GM21423 (cell line): ENCODE data around the gene TCF15.
"Not testable (repeated sequence)": the region's sequence is repeated elsewhere in the genome, so short reads cannot be mapped to it uniquely, and the experiment has no call there.

Experiments
- ATAC-seq: cut with Tn5 transposase; IDR thresholded peaks from one replicate; pipeline ENCODE4 v1.9.1; 2021; ENCODE audit warnings: mild to moderate bottlenecking, moderate library complexity; ENCODE audit not compliant: unreplicated experiment

Gene TCF15

DNA sequence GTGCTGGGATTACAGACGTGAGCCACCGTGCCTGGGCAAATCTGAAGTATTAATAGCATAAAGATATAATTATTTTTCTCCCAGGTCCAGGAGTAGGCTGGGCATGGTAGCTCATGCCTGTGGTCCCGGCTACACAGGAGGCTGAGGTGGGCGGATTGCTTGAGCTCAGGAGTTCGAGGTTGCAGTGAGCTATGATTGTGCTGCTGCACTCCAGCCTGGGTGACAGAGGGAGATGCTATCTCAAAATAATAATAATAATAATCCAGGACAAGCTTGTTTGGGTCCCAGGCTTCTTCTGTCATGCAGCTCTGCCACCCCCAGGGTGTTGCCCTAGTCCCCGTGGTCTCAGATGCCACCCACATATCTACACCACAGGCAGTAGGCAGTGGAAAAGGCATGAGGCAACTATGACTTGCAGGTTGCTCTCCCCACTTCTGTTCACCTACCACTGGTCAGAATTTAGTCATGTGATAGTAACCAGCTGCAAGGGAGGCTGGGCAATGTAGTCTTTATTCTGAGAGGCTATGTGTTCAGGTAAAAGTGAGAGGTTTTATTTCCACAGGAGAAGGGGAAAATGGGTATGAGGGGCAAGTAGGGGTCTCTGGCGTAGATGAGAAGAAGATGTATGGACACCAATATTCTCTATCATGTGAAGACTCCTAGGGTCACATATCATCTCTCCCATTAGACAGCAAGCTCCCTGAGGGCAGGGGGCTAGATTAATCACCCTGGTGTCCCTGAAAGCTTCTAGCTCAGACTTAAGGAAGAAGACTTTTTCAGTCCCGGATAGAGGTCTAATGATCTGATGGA, 25.7 kb downstream of the TCF15 start:
- no peak for ATAC-seq

DNA sequence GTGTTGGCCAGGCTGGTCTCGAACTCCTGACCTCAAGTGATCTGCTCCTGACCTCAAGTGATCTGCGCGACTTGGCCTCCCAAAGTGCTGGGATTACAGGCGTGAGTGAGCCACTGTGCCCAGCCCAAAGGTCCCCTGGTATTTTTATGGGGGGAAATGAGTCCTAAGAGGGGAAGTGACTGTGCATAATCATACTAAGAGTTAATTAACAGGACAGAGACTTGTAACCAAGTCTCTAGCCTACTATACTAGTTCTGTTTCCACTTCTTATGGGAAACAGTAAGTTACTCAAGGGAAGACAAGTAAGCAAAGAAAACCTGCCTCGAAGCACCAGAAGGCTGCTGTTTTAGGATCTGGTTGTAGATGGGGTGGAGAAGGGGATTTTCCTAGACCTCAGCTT, 27.9 kb downstream of the TCF15 start:
- ATAC-seq = no peak

DNA sequence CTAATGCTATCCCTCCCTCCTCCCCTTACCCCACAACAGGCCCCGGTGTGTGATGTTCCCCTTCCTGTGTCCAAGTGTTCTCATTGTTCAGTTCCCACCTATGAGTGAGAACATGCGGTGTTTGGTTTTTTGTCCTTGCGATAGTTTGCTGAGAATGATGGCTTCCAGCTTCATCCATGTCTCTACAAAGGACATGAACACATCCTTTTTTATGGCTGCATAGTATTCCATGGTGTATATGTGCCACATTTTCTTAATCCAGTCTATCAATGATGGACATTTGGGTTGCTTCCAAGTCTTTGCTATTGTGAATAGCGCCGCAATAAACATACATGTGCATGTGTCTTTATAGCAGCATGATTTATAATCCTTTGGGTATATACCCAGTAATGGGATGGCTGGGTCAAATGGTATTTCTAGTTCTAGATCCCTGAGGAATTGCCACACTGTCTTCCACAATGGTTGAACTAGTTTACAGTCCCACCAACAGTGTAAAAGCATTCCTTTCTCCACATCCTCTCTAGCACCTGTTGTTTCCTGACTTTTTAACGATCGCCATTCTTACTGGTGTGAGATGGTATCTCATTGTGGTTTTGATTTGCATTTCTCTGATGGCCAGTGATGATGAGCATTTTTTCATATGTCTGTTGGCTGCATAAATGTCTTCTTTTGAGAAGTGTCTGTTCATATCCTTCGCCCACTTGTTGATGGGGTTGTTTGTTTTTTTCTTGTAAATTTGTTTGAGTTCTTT, 31.0 kb downstream of the TCF15 start:
- not testable (repeated sequence) for ATAC-seq

DNA sequence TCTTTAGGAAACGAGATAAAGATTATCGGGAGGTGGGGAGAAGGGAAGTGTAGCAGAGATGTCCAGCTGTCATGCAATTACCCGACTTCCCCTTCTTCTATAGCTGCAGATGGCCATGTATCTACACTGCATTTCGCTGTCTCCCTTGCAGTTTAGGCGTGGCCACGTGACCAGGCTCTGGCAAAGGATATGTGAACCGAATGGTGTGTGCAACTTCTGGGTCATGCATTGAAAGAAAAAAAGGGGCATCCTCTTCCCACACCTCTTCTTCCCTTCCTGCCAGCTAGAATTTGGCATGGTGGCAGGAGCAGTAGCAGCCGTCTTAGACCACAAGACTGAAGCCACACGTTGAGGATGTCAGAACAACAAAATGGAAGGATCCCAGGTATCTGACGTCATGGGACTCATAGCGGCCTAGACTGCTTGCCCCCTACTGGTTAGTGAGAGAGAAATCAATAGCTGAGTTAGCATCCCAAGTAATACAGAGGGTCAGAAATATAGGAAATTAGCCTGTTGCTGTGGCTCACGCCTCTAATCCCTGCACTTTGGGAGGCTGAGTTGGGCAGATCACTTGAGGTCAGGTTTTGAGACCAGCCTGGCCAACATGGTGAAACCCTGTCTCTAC, 32.8 kb downstream of the TCF15 start:
- no peak for ATAC-seq

DNA sequence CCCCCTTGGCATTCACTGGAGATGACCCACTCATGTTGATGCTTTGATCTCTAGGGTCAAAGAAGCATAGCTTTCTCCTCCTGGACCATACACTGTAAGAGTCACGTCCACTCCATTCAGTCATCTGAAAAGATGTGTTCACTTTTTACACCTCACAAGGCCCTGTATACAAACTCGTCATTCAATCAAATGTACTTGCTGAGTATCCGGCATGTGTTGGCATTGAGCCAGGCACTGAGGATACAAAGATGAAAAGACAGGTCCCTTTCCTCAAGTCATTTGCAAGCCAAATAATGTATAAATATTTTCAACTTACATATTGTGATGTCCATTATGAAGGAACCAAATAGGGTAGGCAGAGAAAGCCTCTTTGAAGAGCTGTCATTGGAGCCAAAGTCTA, 34.0 kb downstream of the TCF15 start:
- no peak for ATAC-seq

DNA sequence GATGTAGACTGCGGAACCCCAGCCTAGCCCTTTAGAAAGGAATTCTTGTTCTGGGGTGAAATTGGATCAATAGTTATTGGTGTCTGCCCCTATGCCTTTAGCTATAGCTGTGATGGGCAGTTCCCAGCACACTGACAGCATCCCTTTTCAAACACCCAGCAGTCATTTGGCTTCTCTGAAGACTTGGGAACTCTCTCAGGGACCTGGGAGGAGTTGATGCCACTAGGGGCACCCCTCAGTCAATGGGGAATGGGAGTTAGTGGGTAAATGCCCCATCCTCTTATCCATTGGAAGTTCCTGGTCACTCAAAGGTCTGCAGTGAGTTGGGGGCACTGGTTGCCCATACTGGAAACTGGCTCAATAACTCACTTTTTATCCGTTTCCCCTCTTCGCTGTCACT, 34.9 kb downstream of the TCF15 start:
- ATAC-seq = no peak

DNA sequence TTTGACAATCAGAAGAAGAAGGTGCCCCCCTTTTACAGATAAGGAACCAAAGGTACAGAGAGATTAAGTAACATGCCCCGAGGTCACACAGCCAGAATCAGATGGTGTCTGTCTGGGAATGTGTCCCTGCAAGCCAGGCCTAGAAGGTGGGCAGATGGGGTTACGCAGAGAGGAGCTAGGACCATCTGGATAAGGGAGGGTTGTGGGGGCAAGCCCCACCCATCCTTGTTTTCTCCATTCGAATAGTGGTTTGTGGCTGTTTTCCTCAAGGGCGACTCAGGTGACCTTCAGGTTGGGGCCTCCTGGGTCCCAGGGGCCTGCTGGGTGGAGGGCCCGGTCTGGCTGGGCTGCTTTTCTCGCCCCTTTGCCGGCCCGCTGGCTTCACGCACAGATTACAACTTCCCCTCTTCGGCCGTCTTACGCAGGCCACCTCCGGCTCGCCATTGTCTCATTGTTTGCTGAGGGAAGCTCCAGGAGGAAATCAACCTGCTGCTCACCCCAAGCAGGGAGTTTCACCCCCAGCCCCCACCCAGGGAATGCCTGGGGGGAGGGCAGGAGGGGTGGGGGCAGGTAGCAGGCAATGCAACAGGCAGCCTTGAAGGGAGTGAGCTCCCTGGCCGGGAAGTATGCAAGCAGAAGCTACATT, 35.7 kb downstream of the TCF15 start:
- no peak for ATAC-seq

DNA sequence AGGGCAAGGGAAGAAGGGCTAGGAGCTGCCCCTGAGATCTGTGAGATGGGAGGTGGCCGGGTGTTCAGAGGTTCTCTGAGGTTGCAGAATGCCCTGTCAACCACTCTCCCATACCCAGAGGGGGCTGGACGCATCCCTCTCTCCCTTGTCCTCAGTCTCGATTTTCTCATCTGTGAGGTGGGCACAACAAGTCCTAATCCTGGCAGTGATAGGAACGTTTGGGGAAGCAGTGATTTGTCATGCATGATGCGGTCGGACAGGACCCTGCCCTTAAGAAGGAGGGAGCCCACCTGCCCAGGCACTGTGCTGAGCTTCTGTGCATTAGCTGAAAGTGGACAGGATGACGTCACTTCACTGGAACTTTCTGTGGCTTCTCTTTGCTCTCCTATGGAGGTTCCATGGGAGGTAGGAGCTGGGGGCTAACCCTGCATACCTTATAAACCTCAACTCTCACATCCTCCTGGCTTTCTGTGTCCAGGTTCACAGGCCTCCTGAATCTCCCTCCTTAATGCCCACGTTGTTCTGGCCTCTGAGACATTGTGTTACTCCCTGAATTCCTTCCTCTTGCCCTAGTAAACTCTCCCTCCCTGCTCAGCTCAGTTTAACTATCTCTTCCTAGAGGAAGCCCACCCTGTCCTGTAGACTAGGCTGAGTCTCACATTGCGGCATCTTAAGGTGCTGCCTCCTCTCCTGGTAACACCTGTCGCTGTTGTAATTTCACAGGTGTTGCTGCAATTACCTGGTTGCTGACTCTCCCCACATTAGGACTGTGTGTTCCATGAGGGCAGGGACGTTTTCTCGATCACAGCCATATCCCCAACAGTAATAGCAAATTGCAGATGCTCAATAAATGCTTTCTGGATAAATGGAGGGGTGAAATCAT, 36.5 kb downstream of the TCF15 start:
- ATAC-seq = no peak

DNA sequence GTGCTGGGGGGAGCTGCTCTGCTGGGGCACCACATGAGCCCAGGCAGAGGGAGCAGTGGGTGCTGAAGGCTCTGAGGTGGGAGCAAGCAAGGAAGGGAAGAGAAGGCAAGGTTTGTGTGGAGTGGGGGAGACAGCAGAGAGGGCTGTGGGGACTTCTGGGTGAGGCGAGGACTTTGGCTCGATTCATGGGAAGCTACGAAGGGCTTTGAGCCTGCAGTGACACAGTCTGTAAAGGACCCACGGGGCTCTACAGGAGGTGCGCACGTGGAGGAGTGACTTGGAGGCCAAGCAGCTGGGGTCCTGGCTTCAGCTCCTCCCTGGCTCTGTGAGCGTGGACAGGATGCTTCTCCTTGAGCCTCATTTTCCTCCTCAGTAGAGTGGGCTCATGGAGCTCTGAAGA, 37.4 kb downstream of the TCF15 start:
- no peak for ATAC-seq

DNA sequence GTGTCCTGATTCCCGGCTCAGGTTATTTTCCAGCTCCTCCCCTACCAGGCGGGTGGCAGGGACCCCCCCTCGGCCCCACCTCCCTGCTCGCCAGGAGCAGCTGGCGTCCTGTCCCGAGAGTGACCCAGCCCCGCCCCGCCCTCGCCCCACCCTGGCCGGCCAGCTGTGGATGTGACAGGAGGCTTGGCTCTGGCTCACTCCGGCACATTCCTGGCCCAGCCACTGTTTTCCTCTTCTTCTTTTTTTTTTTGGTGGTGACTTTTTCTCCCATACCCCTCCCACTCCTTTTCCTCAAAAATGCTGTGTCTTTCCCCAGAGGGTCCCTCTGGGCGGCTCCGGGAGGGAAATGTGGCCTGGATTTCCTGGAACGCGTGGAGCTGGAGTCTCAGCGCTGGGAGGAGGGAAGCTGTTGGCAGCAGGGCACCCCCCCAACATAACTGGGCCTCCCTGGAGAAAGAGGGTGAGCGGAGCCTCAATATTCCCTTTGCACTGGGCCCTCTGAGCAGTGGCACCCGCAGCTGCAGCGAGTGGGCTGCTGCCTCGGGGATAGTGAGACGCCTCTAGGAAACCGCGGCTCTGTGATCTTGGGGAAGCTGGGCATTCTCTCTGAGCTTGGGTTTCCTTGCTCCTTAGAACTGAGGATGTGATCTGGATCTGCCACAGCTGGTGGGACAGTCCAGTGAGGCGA, 38.2 kb downstream of the TCF15 start:
- ATAC-seq = no peak

DNA sequence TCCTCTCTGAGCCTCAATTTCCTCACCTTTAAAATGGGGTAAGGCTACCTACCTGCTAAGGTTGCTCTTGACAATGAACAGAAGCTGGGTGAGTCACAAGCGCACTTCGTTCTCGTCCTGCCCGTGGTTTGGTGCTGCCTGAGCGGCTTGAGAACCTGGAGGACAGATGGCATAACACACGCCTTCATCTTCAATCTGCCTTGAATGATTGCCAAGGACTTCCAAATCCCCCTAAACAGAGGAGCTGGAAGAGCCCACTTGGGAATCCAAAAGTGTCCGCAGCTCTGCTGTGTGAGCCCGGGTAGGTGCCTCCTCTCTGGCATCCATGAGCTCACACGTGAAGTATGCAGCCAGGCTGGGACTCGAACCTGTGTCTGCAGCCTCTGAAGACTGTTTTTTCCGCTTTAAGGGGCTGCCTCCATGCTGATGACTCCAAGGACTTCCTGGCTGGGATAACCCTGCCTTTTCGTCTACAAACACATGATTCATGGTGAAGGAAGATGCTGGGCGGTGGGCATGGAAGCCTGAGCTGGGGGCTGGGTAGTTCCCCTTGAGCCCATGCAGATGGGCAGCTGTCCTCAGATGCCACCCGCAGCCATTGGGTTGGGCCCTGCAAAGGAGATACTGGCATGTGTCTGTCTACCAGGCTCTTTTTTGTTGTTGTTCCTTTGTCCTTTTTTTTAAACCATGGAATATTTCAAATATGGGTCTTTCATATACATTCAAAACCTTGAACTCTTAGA, 41.3 kb downstream of the TCF15 start:
- no peak for ATAC-seq

DNA sequence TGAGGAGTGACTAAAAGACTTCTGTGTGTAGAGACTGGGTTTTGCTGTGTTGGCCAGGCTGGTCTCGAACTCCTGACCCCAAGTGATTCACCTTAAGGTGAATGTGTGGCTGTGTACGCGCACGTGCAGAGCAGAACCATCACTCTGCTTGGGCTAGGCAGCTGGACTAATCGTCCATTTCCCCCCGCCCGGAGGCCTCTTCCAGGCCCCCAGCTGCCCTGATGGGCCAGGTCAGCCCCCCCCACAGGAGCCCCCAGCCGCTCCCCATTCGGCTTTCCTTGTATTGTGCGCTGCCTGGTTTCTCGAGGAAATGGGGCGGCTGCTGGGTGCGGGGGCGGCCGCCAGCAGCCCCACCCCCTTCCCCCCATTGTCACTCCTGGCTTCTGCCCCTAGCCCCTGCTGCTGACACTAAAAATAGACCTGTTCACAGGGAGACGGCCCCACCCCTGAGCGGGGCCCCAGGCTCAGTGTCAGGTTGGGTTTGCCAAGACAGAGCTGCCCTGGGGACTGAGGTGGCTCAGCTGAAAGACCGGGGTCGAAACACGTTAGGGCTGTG, 41.9 kb downstream of the TCF15 start:
- no peak for ATAC-seq

DNA sequence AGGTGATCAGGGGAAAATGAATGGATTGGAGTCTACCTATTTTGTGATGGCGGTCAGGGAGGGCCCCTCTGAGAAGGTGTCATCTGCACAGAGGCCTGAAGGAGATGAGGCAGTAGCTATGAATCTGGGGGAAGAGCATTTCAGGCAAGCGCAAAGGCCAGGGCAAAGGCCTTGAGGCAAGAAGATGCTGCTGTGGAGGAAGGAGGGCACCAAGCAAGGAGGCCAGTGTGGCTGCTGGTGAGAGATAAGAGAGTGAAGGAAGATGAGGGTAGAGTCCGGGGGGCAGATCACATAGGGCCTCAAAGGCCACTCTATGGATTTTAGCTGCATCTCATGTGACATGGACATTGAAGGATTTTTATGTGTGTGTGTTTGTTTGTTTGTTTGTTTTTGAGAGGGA, 45.9 kb downstream of the TCF15 start:
- ATAC-seq = no peak

DNA sequence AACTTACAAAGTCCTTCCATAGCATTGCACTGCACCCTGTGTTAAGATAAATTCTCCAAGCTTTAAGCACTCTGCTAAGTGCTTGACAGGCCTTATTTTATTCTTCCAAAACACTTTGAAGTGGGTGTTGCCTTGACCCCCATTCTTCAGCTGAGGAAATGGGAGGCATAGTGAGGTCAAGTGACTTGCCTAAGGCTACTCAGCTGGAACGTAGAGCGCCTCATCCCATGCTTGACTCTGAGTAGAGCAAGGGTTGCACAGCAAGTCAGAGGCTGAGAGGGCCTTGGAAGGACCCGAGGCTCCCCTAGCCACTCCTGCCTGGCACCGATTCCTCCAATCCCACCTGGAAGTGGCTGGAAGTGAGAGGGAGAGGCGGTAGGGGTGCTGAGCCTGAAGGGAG, 46.9 kb downstream of the TCF15 start:
- ATAC-seq = no peak

DNA sequence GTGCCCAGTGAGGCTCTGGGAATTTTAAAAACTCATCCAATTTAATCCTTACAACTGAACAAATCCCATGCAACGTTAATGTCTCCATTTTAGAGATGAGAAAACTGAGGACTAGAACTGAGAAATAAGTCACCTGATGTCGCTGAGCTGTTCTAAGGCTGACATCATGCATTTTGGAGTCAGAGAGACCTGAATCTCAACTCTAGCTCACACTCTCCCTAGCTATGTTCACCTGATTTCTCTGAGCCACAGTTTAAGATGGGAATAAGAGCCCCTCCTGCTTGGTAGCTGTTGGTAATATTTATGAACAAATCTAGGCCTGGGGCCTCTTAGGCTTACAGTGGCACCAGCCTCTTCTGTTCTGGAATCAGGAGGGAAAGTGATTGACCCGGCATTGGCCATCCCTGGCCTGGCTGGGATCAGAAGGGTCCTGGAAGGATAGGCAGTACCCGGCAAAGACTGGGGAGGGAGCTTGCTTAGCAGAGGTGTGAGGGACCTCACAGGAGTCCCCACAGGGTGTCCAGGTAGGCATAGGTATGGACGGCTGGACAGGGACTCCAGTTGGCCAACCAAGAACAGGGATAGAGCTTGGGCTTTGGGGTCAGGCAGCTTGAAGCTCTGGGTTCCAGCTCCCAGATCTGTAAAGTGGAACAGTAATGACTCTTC, 47.7 kb downstream of the TCF15 start:
- ATAC-seq = no peak

DNA sequence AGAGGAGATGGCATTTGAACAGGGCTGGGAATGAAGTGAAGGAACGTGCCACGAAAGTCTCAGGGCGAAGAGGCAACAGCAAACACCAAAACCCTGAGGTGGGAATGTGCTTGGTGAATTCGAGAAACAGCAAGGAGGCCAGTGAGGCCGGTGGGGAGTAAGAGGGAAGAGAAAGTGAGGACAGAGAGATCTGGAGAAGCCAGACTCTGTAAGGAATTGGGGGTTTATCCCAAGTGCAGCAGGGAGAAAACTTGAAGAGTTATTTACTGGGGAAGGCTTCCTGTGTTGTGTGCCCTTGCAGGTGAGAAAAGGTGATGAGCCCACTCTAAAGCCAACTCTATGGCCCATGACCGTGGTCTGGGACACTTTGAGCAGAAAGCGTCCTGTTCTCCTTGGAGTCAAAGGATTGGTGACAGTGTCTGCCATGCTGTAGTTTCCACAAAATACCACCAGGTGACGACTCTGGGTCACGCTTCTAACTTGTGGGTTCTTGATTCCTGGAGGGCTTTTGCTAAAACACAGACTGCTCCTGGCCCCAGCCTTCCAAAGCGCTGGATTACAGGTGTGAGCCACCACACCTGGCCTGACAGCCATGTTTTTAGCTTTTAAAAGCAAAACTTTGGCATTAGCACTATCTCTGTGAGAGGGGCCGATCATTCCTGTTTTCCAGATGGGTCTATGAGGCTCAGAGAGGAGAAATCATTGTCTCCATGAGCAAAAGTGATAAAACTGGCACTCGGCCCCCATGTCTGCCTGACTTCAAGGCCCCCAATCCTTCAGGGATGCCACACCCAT, 48.5 kb downstream of the TCF15 start:
- no peak for ATAC-seq

DNA sequence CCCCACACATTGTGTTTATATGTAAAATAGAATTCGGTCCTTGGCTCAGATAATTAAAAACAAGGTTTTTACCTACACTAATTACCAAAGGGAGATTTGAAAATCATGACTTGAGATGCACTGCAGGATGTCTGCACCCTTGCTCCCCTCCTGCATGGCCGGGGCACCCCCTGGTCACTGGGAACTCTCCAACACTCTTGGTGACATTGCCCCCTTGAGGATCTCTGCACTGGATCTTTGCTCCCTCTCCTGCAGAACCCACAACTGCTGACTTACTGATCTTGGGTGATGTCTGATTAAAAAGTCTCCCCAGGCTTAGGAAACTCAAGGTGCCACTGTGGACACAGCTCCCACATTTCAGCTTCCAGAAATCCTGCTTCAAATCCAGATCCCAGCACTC, 49.4 kb downstream of the TCF15 start:
- no peak for ATAC-seq

DNA sequence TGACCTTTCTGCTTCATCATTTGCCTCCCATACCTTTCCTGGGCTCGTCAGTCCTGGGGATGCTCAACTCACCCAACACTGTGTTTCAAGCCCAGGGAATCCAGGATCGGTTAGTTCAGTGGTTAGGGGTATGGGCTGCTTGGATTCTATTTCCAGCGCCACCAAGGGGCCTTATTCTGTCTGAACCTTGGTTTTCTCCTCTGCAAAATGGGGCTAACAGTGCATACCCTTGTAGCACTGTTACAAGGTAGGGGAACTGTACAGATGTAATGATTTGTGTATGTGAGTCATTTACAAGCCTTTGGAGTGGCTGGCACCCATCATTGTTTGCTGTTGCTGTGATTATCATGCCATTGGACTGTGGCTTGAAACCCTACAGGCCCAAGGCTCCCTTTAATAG, 52.0 kb downstream of the TCF15 start:
- ATAC-seq = no peak
